ENCODE results near the gene CUL4A.
A peak's percentile ranks its signal among the peaks of the same experiment; 100 is the strongest.
"Not testable (repeated sequence)": the region's sequence is repeated elsewhere in the genome, so short reads cannot be mapped to it uniquely, and the experiment has no call there.

Gene CUL4A

GRCh38 chr13:113233101-113233500, 23.7 kb downstream of the CUL4A start:
- no peak for FAIRE-seq
- DNase-seq (ENCODE audit: low spot score), result no peak

- DNase-seq (ENCODE audit: low spot score) (no peak), FAIRE-seq (no peak)
Measured at GRCh38 chr13:113238536-113238935, 29.1 kb downstream of the CUL4A start.

- FAIRE-seq (no peak), DNase-seq (ENCODE audit: low spot score) (no peak)
Measured at GRCh38 chr13:113239357-113239756, 29.9 kb downstream of the CUL4A start.

- FAIRE-seq (no peak), DNase-seq (ENCODE audit: low spot score) (no peak)
Measured at GRCh38 chr13:113239986-113240385, 30.6 kb downstream of the CUL4A start.

- not testable (repeated sequence) for DNase-seq (ENCODE audit: low spot score); FAIRE-seq
Measured at GRCh38 chr13:113241623-113242022, 32.2 kb downstream of the CUL4A start.

GRCh38 chr13:113243847-113244246, 34.4 kb downstream of the CUL4A start:
- FAIRE-seq (no peak), DNase-seq (ENCODE audit: low spot score) (no peak)

GRCh38 chr13:113245849-113246796, 36.7 kb downstream of the CUL4A start:
- FAIRE-seq, result peak; percentile 69
- no peak for DNase-seq (ENCODE audit: low spot score)

GRCh38 chr13:113252516-113253095, 43.2 kb downstream of the CUL4A start:
- DNase-seq (ENCODE audit: low spot score) (no peak), FAIRE-seq (no peak)

- FAIRE-seq; DNase-seq (ENCODE audit: low spot score): not testable (repeated sequence)
Measured at GRCh38 chr13:113257908-113258307, 48.5 kb downstream of the CUL4A start.

- DNase-seq (ENCODE audit: low spot score) (no peak), FAIRE-seq (no peak)
Measured at GRCh38 chr13:113258321-113259054, 49.1 kb downstream of the CUL4A start.

GRCh38 chr13:113260996-113261395, 51.6 kb downstream of the CUL4A start:
- no peak for DNase-seq (ENCODE audit: low spot score)
- no peak for FAIRE-seq

- DNase-seq (ENCODE audit: low spot score); FAIRE-seq: not testable (repeated sequence)
Measured at GRCh38 chr13:113263016-113263415, 53.6 kb downstream of the CUL4A start.

GRCh38 chr13:113267642-113268405, 58.4 kb downstream of the CUL4A start:
- FAIRE-seq (no peak), DNase-seq (ENCODE audit: low spot score) (no peak)

- FAIRE-seq, result no peak
Measured at GRCh38 chr13:113272031-113272430, 62.6 kb downstream of the CUL4A start.

GRCh38 chr13:113272701-113273181, 63.3 kb downstream of the CUL4A start:
- FAIRE-seq, result no peak
- no peak for DNase-seq (ENCODE audit: low spot score)

More at GRCh38 chr13:113272031-113272430, 62.6 kb downstream of the CUL4A start:
- DNase-seq (ENCODE audit: low spot score), result no peak

GRCh38 chr13:113273321-113273720, 63.9 kb downstream of the CUL4A start:
- no peak for FAIRE-seq
- no peak for DNase-seq (ENCODE audit: low spot score)

GRCh38 chr13:113273851-113274590, 64.6 kb downstream of the CUL4A start:
- no peak for DNase-seq (ENCODE audit: low spot score)

GRCh38 chr13:113274721-113275120, 65.3 kb downstream of the CUL4A start:
- peak; percentile 90 for FAIRE-seq

More at GRCh38 chr13:113273851-113274590, 64.6 kb downstream of the CUL4A start:
- FAIRE-seq, result no peak

GRCh38 chr13:113275387-113275786, 66.0 kb downstream of the CUL4A start:
- DNase-seq (ENCODE audit: low spot score) (peak; percentile 60), FAIRE-seq (no peak)

More at GRCh38 chr13:113274721-113275120, 65.3 kb downstream of the CUL4A start:
- DNase-seq (ENCODE audit: low spot score), result no peak

GRCh38 chr13:113280126-113280525, 70.7 kb downstream of the CUL4A start:
- no peak for FAIRE-seq

More at GRCh38 chr13:113280126-113280525, 70.7 kb downstream of the CUL4A start:
- DNase-seq (ENCODE audit: low spot score), result no peak
